GM12878 (cell line): ENCODE results near the gene CCNB1IP1. TPM values are rescaled to one million over a fixed set of nuclear protein-coding genes. Genes with fewer than 3 reads are reported as not detected.
"Not testable (repeated sequence)": the region's sequence is repeated elsewhere in the genome, so short reads cannot be mapped to it uniquely, and the experiment has no call there.

Experiments
- ATAC-seq: fragments of 200-7000 bp; cut with Tn5 transposase; 3 replicates; pipeline ENCODE4 v1.9.1; 2020; ENCODE audit warnings: mild to moderate bottlenecking, moderate library complexity
- BruUV-seq: library from RNA; stranded (reverse); fragments of 400-500 nt; replicated peaks from 2 replicates; lab custom pipeline; 2021; lab: Mats Ljungman, UMichigan
- CTCF ChIA-PET: fragments of 300-600 bp; sonication (Branson Sonifier 250); formaldehyde crosslinking; extraction: SDS; loops from one replicate; lab custom pipeline; 2021; ENCODE audit warnings: inconsistent platforms; lab: Yijun Ruan, JAX
- POLR2A ChIA-PET: fragments of 350-600 bp; formaldehyde crosslinking; extraction: SDS; loops from one replicate; lab custom pipeline; 2021; ENCODE audit warnings: inconsistent platforms; lab: Charles Lee
- RAD21 ChIA-PET: fragments of 300-600 bp; sonication (Branson Sonifier 250); formaldehyde crosslinking; loops from one replicate; lab custom pipeline; 2023; ENCODE audit warnings: antibody characterized with exemption; ENCODE audit not compliant: unreplicated experiment; lab: Charles Lee
- SMC1A ChIA-PET: fragments of 300-600 bp; sonication (Branson Sonifier 250); formaldehyde crosslinking; loops from one replicate; lab custom pipeline; 2023; ENCODE audit not compliant: unreplicated experiment, uncharacterized antibody; lab: Charles Lee
- DNase-seq: peaks from one replicate; pipeline ENCODE4 v3.0.0-alpha.2; 2011; ENCODE audit warnings: low read depth, low spot score
- FAIRE-seq: peaks from 3 replicates; lab custom pipeline; 2011; peaks lifted over from hg19 to GRCh38; lab: Jason Lieb, UNC
- H2AFZ ChIP-seq: 2 replicates; pipeline ENCODE4 v1.6.0; 2011; ENCODE audit warnings: low read depth, low read length, control low read depth; ENCODE audit not compliant: control insufficient read depth
- H3K27ac ChIP-seq: 2 replicates; pipeline ENCODE4 v1.5.1; 2011; ENCODE audit warnings: control low read depth; ENCODE audit not compliant: control insufficient read depth, insufficient read depth
- H3K27me3 ChIP-seq, 2 experiments: replicated peaks in 1 of 2; 2 replicates each; pipeline versions ENCODE4 v1.6.0 to v1.6.1; 2011; ENCODE audit warnings: low read length in 1 of 2; ENCODE audit not compliant: control insufficient read depth in 2 of 2, insufficient read depth in 2 of 2
- H3K36me3 ChIP-seq, 2 experiments: 2 replicates each; pipeline ENCODE4 v1.5.1; 2011; ENCODE audit warnings: low read length in 1 of 2; ENCODE audit not compliant: control insufficient read depth in 2 of 2, insufficient read depth in 2 of 2
- H3K4me1 ChIP-seq: 2 replicates; pipeline ENCODE4 v1.6.1; 2011; ENCODE audit warnings: mild to moderate bottlenecking, low read length, moderate library complexity, mixed read lengths; ENCODE audit not compliant: control insufficient read depth, insufficient read depth
- H3K4me2 ChIP-seq: 2 replicates; pipeline ENCODE4 v1.6.0; 2011; ENCODE audit warnings: control low read depth; ENCODE audit not compliant: control insufficient read depth, insufficient read depth
- H3K4me3 ChIP-seq: fragments of 200-600 bp; sonication (generic); 2 replicates; pipeline ENCODE4 v1.5.1; 2016
- H3K79me2 ChIP-seq: 2 replicates; pipeline ENCODE4 v1.6.0; 2011; ENCODE audit warnings: low read length; ENCODE audit not compliant: control insufficient read depth, insufficient read depth
- H3K9ac ChIP-seq: 2 replicates; pipeline ENCODE4 v1.8.0; 2011; ENCODE audit warnings: low read length, control low read depth, mixed read lengths; ENCODE audit not compliant: control insufficient read depth, insufficient read depth
- H3K9me3 ChIP-seq: replicated peaks from 3 replicates; pipeline ENCODE4 v1.5.1; 2011; ENCODE audit warnings: mild to moderate bottlenecking, low read length; ENCODE audit not compliant: control insufficient read depth, insufficient read depth
- H4K20me1 ChIP-seq: 2 replicates; pipeline ENCODE4 v1.6.0; 2011; ENCODE audit not compliant: control insufficient read depth, insufficient read depth
- CREM ChIP-seq: IDR thresholded peaks from 2 replicates; pipeline ENCODE4 v1.6.1; 2014; ENCODE audit warnings: antibody characterized with exemption, low read depth
- DPF2 ChIP-seq: fragments of 450-650 bp; IDR thresholded peaks from 2 replicates; pipeline ENCODE4 v1.6.1; 2017; ENCODE audit warnings: mild to moderate bottlenecking
- EP300 ChIP-seq, 2 experiments: fragments of 150-350 bp in 1 of 2; IDR thresholded peaks; 2 replicates each; pipeline ENCODE4 v1.6.1; 2011 to 2012; ENCODE audit warnings: low read depth in 2 of 2, low read length in 2 of 2, borderline replicate concordance in 1 of 2, improper control_type of control experiment in 1 of 2, inconsistent platforms in 1 of 2; ENCODE audit not compliant: control insufficient read depth in 1 of 2
- ETV6 ChIP-seq, 2 experiments: fragments of 450-650 bp in 1 of 2; IDR thresholded peaks in 1 of 2; conservative IDR thresholded peaks in 1 of 2; 2 replicates each; pipeline ENCODE4 v1.6.1; 2014; ENCODE audit warnings: antibody characterized with exemption in 1 of 2, borderline replicate concordance in 1 of 2, low read depth in 1 of 2, mild to moderate bottlenecking in 1 of 2, moderate library complexity in 1 of 2
- JUNB ChIP-seq: IDR thresholded peaks from 2 replicates; pipeline ENCODE4 v1.6.1; 2016; ENCODE audit warnings: antibody characterized with exemption, mild to moderate bottlenecking
- NFIC ChIP-seq: IDR thresholded peaks from 2 replicates; pipeline ENCODE4 v1.6.1; 2012; ENCODE audit warnings: low read depth, mild to moderate bottlenecking, inconsistent platforms, low read length, moderate library complexity
- RELA ChIP-seq: fragments of 450-650 bp; IDR thresholded peaks from 2 replicates; pipeline ENCODE4 v1.8.0; 2014; ENCODE audit warnings: borderline replicate concordance; ENCODE audit not compliant: partially characterized antibody
- RFX5 ChIP-seq: IDR thresholded peaks from 2 replicates; pipeline ENCODE4 v1.6.1; 2011; ENCODE audit warnings: low read depth, low read length, improper control_type of control experiment
- SMC3 ChIP-seq: IDR thresholded peaks from 2 replicates; pipeline ENCODE4 v1.6.1; 2011; ENCODE audit warnings: low read length, improper control_type of control experiment, borderline replicate concordance
- SRF ChIP-seq, 2 experiments: IDR thresholded peaks; 2 replicates each; pipeline ENCODE4 v1.6.1; 2011; ENCODE audit warnings: low read depth in 2 of 2, low read length in 2 of 2, mild to moderate bottlenecking in 1 of 2, moderate library complexity in 1 of 2
- YBX1 ChIP-seq: fragments of 450-650 bp; IDR thresholded peaks from 2 replicates; pipeline ENCODE4 v1.6.1; 2016; ENCODE audit warnings: antibody characterized with exemption
- ZNF622 ChIP-seq: fragments of 450-650 bp; IDR thresholded peaks from 2 replicates; pipeline ENCODE4 v1.6.1; 2017; ENCODE audit warnings: mild to moderate bottlenecking, inconsistent platforms
- ZSCAN29 ChIP-seq: fragments of 450-650 bp; IDR thresholded peaks from 2 replicates; pipeline ENCODE4 v1.6.1; 2017; ENCODE audit warnings: mild to moderate bottlenecking, moderate library complexity
- whole genome bisulfite sequencing: methylation state at CpG from one replicate; pipeline ENCODE4 v1.1.6; 2016; ENCODE audit warnings: low lambda C conversion rate; ENCODE audit not compliant: insufficient replicate concordance, insufficient coverage; ENCODE audit errors: missing lambda C conversion rate; 5-methylcytosine and 5-hydroxymethylcytosine counted together
- in situ Hi-C: fragments of 300-500 bp; cut with MboI; formaldehyde crosslinking; loops from 9 replicates; pipeline ENCODE4 v1.14.3; 2018; ENCODE audit warnings: mixed read lengths
- intact Hi-C: fragments of 100-400 bp; cut with micrococcal nuclease; formaldehyde crosslinking; loops from one replicate; pipeline ENCODE4 v1.14.2; 2022; ENCODE audit not compliant: unreplicated experiment
- polyA plus RNA-seq, 11 experiments: library from polyadenylated mRNA; depleted of rRNA in 4 of 11; unstranded in 6 of 11; stranded (reverse) in 5 of 11; fragments of >200 nt; fragmentation: Nextera tagmentation in 4 of 11; fragmentation: Illumina TruSeq in 1 of 11; extraction: Ambion mirVana in 4 of 11; extraction: Trizol in 1 of 11; gene quantifications; 1 replicate in 1 of 11; 2 replicates in 10 of 11; pipeline versions ENCODE4 v1.2.1 to v1.2.3, GENCODE V29; 2011 to 2016; ENCODE audit warnings: inconsistent platforms in 2 of 11, missing spikeins in 2 of 11, low read depth in 1 of 11
- total RNA-seq, 4 experiments: library from RNA; depleted of rRNA in 3 of 4; stranded (reverse); fragments of >200 nt in 3 of 4; fragmentation: Illumina TruSeq in 1 of 4; extraction: Trizol in 1 of 4; gene quantifications; 2 replicates each; pipeline versions ENCODE4 v1.2.1 to v1.2.3, GENCODE V29; 2013 to 2021
- TF ChIP-seq, protein P1 (sequence below): fragments of 450-650 bp; IDR thresholded peaks from 2 replicates; pipeline ENCODE4 v1.6.1; 2017; ENCODE audit warnings: mild to moderate bottlenecking, low read depth, inconsistent platforms; ENCODE audit not compliant: poor library complexity, severe bottlenecking
- TF ChIP-seq, protein P2 (sequence below): IDR thresholded peaks from 2 replicates; pipeline ENCODE4 v1.6.1; 2011; ENCODE audit warnings: mild to moderate bottlenecking, low read depth, low read length, moderate library complexity; ENCODE audit not compliant: insufficient replicate concordance

CCNB1IP1 gene
- total and polyA plus RNA-seq, 10 of the 15 experiments (the other 5 are each of a cell fraction or from before 2014, with no cell fraction given), result 20.4 to 165 (median 86.5) TPM

DNA sequence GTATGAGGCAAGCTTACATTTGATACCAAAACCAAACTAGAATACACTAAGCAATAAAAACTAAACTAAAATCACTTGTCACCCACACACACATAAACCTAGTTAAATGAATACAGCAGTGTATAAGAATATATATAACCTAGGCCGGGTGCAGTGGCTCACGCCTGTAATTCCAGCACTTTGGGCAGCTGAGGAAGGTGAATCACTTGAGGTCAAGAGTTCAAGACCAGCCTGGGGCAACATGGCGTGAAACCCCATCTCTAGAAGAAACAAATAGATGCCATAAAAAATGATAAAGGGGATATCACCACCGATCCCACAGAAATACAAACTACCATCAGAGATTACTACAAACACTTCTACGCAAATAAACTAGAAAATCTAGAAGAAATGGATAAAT lies 68.7 kb downstream of the CCNB1IP1 start:
- H3K9ac ChIP-seq, H3K79me2 ChIP-seq, H3K27me3 ChIP-seq, H3K4me3 ChIP-seq, H3K27ac ChIP-seq, H2AFZ ChIP-seq, SMC1A ChIA-PET, RAD21 ChIA-PET, POLR2A ChIA-PET, H3K4me2 ChIP-seq, H3K36me3 ChIP-seq, BruUV-seq, H4K20me1 ChIP-seq, H3K9me3 ChIP-seq, intact Hi-C loops, in situ Hi-C loops, CTCF ChIA-PET, H3K4me1 ChIP-seq, DNase-seq, ATAC-seq, FAIRE-seq: not testable (repeated sequence)
- 55% methylated on average over 5 of the region's 5 CpGs for WGBS

DNA sequence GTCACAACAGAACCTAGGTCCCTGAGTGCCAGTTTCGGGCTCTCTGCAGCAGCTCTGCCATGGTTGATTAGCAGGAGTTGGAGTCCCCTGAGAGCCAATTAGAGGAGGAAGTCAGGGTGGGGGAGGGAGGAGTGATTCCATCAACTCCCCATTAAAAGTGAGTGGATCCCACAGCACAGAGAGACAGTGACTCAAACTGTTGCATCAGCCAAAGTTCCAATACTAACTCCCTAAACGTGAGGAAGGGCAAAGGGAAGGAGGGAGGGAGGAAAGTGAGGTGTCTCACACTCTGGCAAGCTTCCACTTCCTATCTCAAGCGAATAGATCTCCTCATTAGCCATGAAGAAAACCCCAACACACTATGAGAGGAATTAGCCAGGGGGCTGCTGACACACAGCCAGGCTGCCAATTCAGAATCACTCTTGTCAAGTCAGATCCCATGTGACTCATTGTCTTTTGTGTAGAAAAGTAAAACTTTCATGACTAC lies 70.4 kb downstream of the CCNB1IP1 start:
- no peaks in the 10 kb centered on the region for H3K27me3 ChIP-seq
- DNase-seq (peak; percentile 43), FAIRE-seq (no peak), ATAC-seq (peak; percentile 97)
- ChIA-PET CTCF (no interaction called here), SMC1A (interaction anchor here (1.4 kb wide), 1 partner anchor 33 kb away, joined by 4 read pairs; no protein-coding TSS in a partner anchor), RAD21 (interaction anchor here (0.9 kb wide), 1 partner anchor 38 kb away, joined by 3 read pairs; no protein-coding TSS in a partner anchor), POLR2A (no interaction called here)
- BruUV-seq, result no TSS peak
- WGBS, result 0% methylated on average over 3 of the region's 3 CpGs
- no peak overlapping the region for H3K9ac ChIP-seq
- intact Hi-C loops (no loop called here), in situ Hi-C loops (no loop called here)
- no peak overlapping the region for H3K4me3 ChIP-seq
- no peak overlapping the region for H3K27ac ChIP-seq
- H3K4me2 ChIP-seq, result no peak overlapping the region
- no peaks in the 10 kb centered on the region for H3K4me1 ChIP-seq
- H3K79me2 ChIP-seq, result no peaks in the 10 kb centered on the region
- H2AFZ ChIP-seq, result no peak overlapping the region
- H3K9me3 ChIP-seq, result no peaks in the 10 kb centered on the region
- no peaks in the 10 kb centered on the region for H4K20me1 ChIP-seq
- no peaks in the 10 kb centered on the region for H3K36me3 ChIP-seq
- TF ChIP-seq, protein P1, sequence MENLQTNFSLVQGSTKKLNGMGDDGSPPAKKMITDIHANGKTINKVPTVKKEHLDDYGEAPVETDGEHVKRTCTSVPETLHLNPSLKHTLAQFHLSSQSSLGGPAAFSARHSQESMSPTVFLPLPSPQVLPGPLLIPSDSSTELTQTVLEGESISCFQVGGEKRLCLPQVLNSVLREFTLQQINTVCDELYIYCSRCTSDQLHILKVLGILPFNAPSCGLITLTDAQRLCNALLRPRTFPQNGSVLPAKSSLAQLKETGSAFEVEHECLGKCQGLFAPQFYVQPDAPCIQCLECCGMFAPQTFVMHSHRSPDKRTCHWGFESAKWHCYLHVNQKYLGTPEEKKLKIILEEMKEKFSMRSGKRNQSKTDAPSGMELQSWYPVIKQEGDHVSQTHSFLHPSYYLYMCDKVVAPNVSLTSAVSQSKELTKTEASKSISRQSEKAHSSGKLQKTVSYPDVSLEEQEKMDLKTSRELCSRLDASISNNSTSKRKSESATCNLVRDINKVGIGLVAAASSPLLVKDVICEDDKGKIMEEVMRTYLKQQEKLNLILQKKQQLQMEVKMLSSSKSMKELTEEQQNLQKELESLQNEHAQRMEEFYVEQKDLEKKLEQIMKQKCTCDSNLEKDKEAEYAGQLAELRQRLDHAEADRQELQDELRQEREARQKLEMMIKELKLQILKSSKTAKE, result no peak
- TF ChIP-seq ZSCAN29, result no peak
- no peak for TF ChIP-seq ETV6 (conservative IDR thresholded peaks at IDR 0.05 in 1 of 2, IDR thresholded peaks at IDR 0.05 in 1 of 2; ENCODE audit: borderline replicate concordance in 1 of 2, low read depth in 1 of 2)
- TF ChIP-seq RELA, result no peak
- no peak for TF ChIP-seq CREM
- no peak for TF ChIP-seq NFIC
- TF ChIP-seq SRF (IDR thresholded peaks at IDR 0.05; ENCODE audit: low read depth in 2 of 2, low read length in 2 of 2), result no peak
- TF ChIP-seq EP300 (IDR thresholded peaks at IDR 0.05; ENCODE audit: borderline replicate concordance in 1 of 2, control insufficient read depth in 1 of 2, low read depth in 2 of 2, low read length in 2 of 2), result no peak
- no peak for TF ChIP-seq JUNB
- no peak for TF ChIP-seq YBX1
- TF ChIP-seq DPF2, result peak; percentile 54; the same call in 1 of the 2 replicates
- TF ChIP-seq ZNF622, result no peak
- TF ChIP-seq SMC3, result no peak
- TF ChIP-seq, protein P2, sequence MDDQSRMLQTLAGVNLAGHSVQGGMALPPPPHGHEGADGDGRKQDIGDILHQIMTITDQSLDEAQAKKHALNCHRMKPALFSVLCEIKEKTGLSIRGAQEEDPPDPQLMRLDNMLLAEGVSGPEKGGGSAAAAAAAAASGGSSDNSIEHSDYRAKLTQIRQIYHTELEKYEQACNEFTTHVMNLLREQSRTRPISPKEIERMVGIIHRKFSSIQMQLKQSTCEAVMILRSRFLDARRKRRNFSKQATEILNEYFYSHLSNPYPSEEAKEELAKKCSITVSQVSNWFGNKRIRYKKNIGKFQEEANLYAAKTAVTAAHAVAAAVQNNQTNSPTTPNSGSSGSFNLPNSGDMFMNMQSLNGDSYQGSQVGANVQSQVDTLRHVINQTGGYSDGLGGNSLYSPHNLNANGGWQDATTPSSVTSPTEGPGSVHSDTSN, result no peak
- TF ChIP-seq RFX5, result no peak
